ENCODE data around the gene CCSER1. TPM values are rescaled to one million over a fixed set of nuclear protein-coding genes. Genes with fewer than 3 reads are reported as not detected.

Gene CCSER1
- total RNA-seq, 4 donors from 2014 or later = 3.6 to 7.0 (median 5.5) TPM

GRCh38 chr4:90586799-90587198 is 459.6 kb downstream of the CCSER1 start:
- H3K27ac ChIP-seq (replicated peaks in 1 of 4) = no peak overlapping the region
- H3K4me1 ChIP-seq = no peaks in the 10 kb centered on the region
- H3K4me3 ChIP-seq = no peak overlapping the region
- H3K36me3 ChIP-seq = no peaks in the 10 kb centered on the region
- no peak for DNase-seq (ENCODE audit: extremely low spot score)
- 98% methylated on average over 6 of the region's 6 CpGs for whole genome bisulfite sequencing
- peaks cover 0 to 6% (median 2%) of the 10 kb centered on the region in 4 donors for H3K9me3 ChIP-seq
- TF ChIP-seq EP300 (IDR thresholded peaks at IDR 0.05) (no peak), POLR2A (IDR thresholded peaks at IDR 0.05; ENCODE audit: low read depth) (no peak), CTCF (IDR thresholded peaks at IDR 0.05) (no peak), POLR2AphosphoS5 (IDR thresholded peaks at IDR 0.05) (no peak)
- H3K27me3 ChIP-seq = no peaks in the 10 kb centered on the region
- intact Hi-C loops (cut with DNase I) = no loop called here

- no peaks in the 10 kb centered on the region for H3K36me3 ChIP-seq
- 80% methylated on average over 4 of the region's 4 CpGs for WGBS
- H3K27ac ChIP-seq (replicated peaks in 1 of 4) = no peak overlapping the region
- intact Hi-C loops (cut with DNase I) = no loop called here
- no peaks in the 10 kb centered on the region for H3K9me3 ChIP-seq
- H3K4me3 ChIP-seq = no peak overlapping the region
- no peak for TF ChIP-seq POLR2AphosphoS5 (IDR thresholded peaks at IDR 0.05)
- H3K4me1 ChIP-seq = no peaks in the 10 kb centered on the region
- no peak for DNase-seq (ENCODE audit: extremely low spot score)
- no peaks in the 10 kb centered on the region for H3K27me3 ChIP-seq
Observed at GRCh38 chr4:90597927-90598326, 470.7 kb downstream of the CCSER1 start.

- Histone ChIP-seq H3K36me3 (no peaks in the 10 kb centered on the region), H3K9me3 (no peaks in the 10 kb centered on the region), H3K4me1 (no peaks in the 10 kb centered on the region), H3K27ac (replicated peaks in 1 of 4) (no peak overlapping the region), H3K4me3 (no peak overlapping the region), H3K27me3 (no peaks in the 10 kb centered on the region)
- WGBS = 85% methylated on average over 2 of the region's 2 CpGs
- no peak for DNase-seq (ENCODE audit: extremely low spot score)
- no peak for TF ChIP-seq POLR2A (IDR thresholded peaks at IDR 0.05; ENCODE audit: low read depth)
- intact Hi-C loops (cut with DNase I) = no loop called here
Observed at GRCh38 chr4:90598741-90599140, 471.5 kb downstream of the CCSER1 start.

GRCh38 chr4:90602726-90603125 is 475.5 kb downstream of the CCSER1 start:
- H3K36me3 ChIP-seq = no peaks in the 10 kb centered on the region
- no peaks in the 10 kb centered on the region for H3K9me3 ChIP-seq
- DNase-seq (ENCODE audit: extremely low spot score) = no peak
- intact Hi-C loops (cut with DNase I) = no loop called here
- H3K27me3 ChIP-seq = no peaks in the 10 kb centered on the region
- no peak overlapping the region for H3K27ac ChIP-seq (replicated peaks in 1 of 4)
- no peaks in the 10 kb centered on the region for H3K4me1 ChIP-seq
- WGBS = 97% methylated on average over 4 of the region's 4 CpGs
- TF ChIP-seq POLR2A (IDR thresholded peaks at IDR 0.05; ENCODE audit: low read depth) (no peak), POLR2AphosphoS5 (IDR thresholded peaks at IDR 0.05) (no peak), CTCF (IDR thresholded peaks at IDR 0.05) (no peak), EP300 (IDR thresholded peaks at IDR 0.05) (no peak)
- no peak overlapping the region for H3K4me3 ChIP-seq

DNA sequence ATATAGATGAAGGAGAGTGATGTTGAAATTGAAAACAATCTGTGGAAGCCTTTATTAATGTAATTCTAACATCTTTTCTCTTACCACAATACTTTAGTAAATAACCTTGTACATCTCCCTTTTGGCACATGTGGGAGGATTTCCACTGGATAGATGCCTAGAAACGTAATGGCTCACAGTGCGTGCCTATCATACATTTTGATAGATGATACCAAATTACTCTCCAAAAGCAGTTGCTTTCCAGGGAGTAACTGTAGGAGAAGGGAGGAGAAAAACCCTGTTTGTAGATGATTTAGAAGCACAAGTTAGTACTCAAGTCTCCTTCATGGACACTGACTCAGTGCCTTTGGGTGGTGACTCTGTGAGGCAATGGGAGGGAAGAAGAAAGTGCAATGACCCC is 476.3 kb downstream of the CCSER1 start:
- Histone ChIP-seq H3K4me1 (no peaks in the 10 kb centered on the region), H3K9me3 (no peaks in the 10 kb centered on the region), H3K36me3 (no peaks in the 10 kb centered on the region), H3K27me3 (no peaks in the 10 kb centered on the region), H3K4me3 (no peak overlapping the region), H3K27ac (replicated peaks in 1 of 4) (no peak overlapping the region)
- 26% methylated on average over 2 of the region's 2 CpGs for WGBS
- no peak for DNase-seq (ENCODE audit: extremely low spot score)
- no peak for TF ChIP-seq POLR2AphosphoS5 (IDR thresholded peaks at IDR 0.05)
- TF ChIP-seq POLR2A (IDR thresholded peaks at IDR 0.05; ENCODE audit: low read depth) = no peak
- TF ChIP-seq EP300 (IDR thresholded peaks at IDR 0.05) = no peak
- no peak for TF ChIP-seq CTCF (IDR thresholded peaks at IDR 0.05)
- intact Hi-C loops (cut with DNase I) = no loop called here

DNA sequence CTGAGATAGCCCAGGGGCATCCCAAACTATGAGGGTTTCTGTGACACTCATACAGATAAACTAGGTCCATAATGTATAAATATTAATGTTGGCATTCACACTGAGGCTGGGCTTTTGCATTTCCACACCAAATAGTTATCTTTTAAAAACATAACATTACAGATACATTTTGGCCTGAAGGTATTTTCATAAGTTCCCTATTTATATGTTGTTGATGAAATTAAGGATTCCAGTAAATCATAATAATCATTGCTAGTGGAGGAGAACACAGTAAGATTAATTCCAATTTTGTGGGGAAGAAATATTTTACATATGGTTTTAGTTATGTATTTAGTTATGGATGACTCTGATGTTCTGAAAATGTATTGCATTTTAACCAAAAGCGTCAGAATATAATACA is 479.6 kb downstream of the CCSER1 start:
- Histone ChIP-seq H3K36me3 (no peaks in the 10 kb centered on the region), H3K4me3 (no peak overlapping the region), H3K9me3 (no peaks in the 10 kb centered on the region), H3K4me1 (no peaks in the 10 kb centered on the region), H3K27ac (replicated peaks in 1 of 4) (no peak overlapping the region), H3K27me3 (no peaks in the 10 kb centered on the region)
- intact Hi-C loops (cut with DNase I) = no loop called here
- DNase-seq (ENCODE audit: extremely low spot score) = no peak
- TF ChIP-seq POLR2A (IDR thresholded peaks at IDR 0.05; ENCODE audit: low read depth) (no peak), POLR2AphosphoS5 (IDR thresholded peaks at IDR 0.05) (no peak), CTCF (IDR thresholded peaks at IDR 0.05) (no peak), EP300 (IDR thresholded peaks at IDR 0.05) (no peak)
- WGBS = 86% methylated on average over 1 of the region's 1 CpG

Measured in esophagus muscularis mucosa (tissue), 4 donors.